Esophagus (tissue), 2 donors: ENCODE results near the gene SNX8. TPM values are rescaled to one million over a fixed set of nuclear protein-coding genes. Genes with fewer than 3 reads are reported as not detected.

Experiments
- H3K27ac ChIP-seq, 2 donors: one replicate each; pipeline ENCODE4 v1.5.1; 2013; ENCODE audit warnings: low read depth in 2 of 2, mild to moderate bottlenecking in 2 of 2, inconsistent platforms in 1 of 2, low read length in 1 of 2, moderate library complexity in 1 of 2
- H3K27me3 ChIP-seq, 2 donors: one replicate each; pipeline ENCODE4 v1.6.1; 2013; ENCODE audit warnings: low read length in 2 of 2, control low read depth in 1 of 2, mild to moderate bottlenecking in 1 of 2; ENCODE audit not compliant: insufficient read depth in 2 of 2, control insufficient read depth in 1 of 2
- H3K36me3 ChIP-seq, 2 donors: one replicate each; pipeline ENCODE4 v1.6.1; 2013; ENCODE audit warnings: low read length in 1 of 2; ENCODE audit not compliant: control insufficient read depth in 2 of 2, insufficient read depth in 2 of 2
- H3K4me1 ChIP-seq, 2 donors: one replicate each; pipeline ENCODE4 v1.6.1; 2013; ENCODE audit warnings: low read length in 1 of 2; ENCODE audit not compliant: control insufficient read depth in 2 of 2, insufficient read depth in 2 of 2
- H3K4me3 ChIP-seq, 2 donors: one replicate each; pipeline ENCODE4 v1.5.1; 2013; ENCODE audit warnings: low read length in 2 of 2, mild to moderate bottlenecking in 2 of 2, low read depth in 1 of 2, moderate library complexity in 1 of 2
- H3K9me3 ChIP-seq, 2 donors: one replicate each; pipeline ENCODE4 v1.6.1; 2013; ENCODE audit warnings: mild to moderate bottlenecking in 2 of 2, low read depth in 1 of 2, low read length in 1 of 2, moderate library complexity in 1 of 2; ENCODE audit not compliant: control insufficient read depth in 2 of 2, insufficient read depth in 1 of 2
- WGBS, 2 donors: extraction: QIAGEN DNeasy Blood & Tissue Kit; methylation state at CpG; one replicate each; pipeline ENCODE4 v1.1.7; 2013; 5-methylcytosine and 5-hydroxymethylcytosine counted together
- polyA plus RNA-seq, 2 donors: library from polyadenylated mRNA; stranded (reverse); fragments of 200-250 nt; gene quantifications; one replicate each; pipeline ENCODE4 v1.2.3, GENCODE V29; 2013
- donor health status: healthy with polysubstance abuse.
- donor health status: Bipolar disorder and iron deficiency.

SNX8 gene
- polyA plus RNA-seq, 2 donors: 15.6 to 37.7 TPM

DNA sequence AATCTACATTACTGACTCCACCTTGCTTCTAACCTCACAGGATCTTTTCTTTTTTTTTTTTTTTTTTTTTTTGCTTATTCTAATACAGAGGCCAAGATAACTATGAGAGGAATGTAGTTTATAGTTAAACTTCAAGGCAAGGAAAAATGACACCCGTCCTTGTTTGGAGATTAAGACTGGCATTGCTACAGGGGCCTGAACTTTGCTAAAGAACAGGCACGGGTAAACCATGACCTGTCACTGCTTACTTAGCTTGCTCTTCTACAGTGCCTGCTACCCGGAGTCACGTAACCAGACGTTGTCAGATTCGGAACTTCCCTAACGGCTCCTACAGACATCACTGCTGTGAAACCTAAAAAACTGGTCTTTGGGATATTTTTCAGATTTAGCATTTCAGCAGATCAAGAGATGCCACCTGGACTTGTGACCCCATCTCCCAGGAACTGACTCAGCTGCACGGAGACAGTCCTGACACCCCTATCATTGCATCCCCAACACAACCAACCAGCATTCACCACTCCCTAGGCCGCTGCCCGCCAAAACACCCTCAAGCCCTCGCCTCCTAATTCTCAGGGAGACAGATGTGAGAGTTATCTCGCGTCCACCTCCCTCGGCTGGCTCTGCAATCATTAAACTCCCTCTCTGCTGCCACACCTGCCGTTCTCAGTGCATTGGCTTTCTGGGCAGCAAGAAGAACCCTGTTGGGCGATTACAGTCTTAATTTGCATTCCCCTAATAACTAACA lies 109.0 kb downstream of the SNX8 start:
- H3K27ac ChIP-seq: no peak overlapping the region
- no peak overlapping the region for H3K4me3 ChIP-seq
- no peaks in the 10 kb centered on the region for H3K9me3 ChIP-seq
- H3K36me3 ChIP-seq: peaks cover 0 to 27% of the 10 kb centered on the region in 2 donors
- 87 to 88% methylated on average over 16 of the region's 16 CpGs for WGBS, 2 donors
- H3K27me3 ChIP-seq: no peaks in the 10 kb centered on the region
- H3K4me1 ChIP-seq: no peaks in the 10 kb centered on the region

DNA sequence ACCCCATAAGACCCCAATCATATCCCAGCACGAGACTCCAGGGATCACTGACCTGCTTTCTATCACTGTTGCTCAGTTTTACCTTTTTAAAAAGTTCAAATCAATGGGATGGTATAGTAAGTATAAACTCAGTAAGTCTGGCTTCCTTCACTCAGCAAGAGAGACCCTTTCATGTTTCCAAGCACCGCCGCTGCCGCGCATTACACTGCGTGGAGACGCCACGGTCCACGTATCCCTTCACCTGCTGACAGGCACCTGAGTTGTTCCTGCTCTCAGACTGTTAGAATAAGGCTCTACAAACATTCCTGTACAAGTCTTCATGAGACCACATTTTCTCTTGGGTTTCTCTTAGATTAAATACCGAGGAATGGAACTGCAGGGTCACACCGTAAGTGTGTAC lies 109.8 kb downstream of the SNX8 start:
- no peak overlapping the region for H3K27ac ChIP-seq
- H3K27me3 ChIP-seq: no peaks in the 10 kb centered on the region
- peaks cover 2 to 34% of the 10 kb centered on the region in 2 donors for H3K36me3 ChIP-seq
- no peaks in the 10 kb centered on the region for H3K9me3 ChIP-seq
- no peaks in the 10 kb centered on the region for H3K4me1 ChIP-seq
- no peak overlapping the region for H3K4me3 ChIP-seq
- WGBS, 2 donors: 95% methylated on average over 11 of the region's 11 CpGs

DNA sequence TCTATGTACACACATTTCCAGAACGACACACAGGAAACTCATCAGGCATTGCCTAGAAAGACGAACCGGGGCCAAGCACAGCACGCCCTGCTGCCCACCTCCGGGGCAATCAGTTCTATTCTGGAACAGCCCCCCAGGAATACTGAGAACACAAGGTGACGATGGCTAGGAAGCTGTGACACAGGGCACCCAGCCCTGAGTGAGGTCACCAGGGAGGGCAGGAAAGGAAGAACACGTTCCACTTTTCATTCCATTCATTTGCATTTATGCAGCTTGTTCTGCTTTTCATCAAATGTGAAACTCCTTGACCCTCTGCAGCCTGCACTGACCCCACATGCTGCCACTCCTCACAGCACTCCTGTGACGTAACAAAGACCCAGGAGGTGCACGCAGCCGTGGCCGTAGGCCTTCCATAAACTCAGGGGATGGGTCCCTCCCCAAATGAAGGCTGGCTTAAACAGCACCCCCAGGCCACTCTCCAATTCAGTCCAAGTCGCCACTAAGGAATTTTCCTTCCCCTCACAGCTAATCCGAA lies 110.4 kb downstream of the SNX8 start:
- 72 to 75% methylated on average over 13 of the region's 13 CpGs for WGBS, 2 donors
- Histone ChIP-seq H3K27me3 (no peaks in the 10 kb centered on the region), H3K9me3 (no peaks in the 10 kb centered on the region), H3K36me3 (peaks cover 5 to 33% of the 10 kb centered on the region in 2 donors), H3K27ac (no peak overlapping the region), H3K4me3 (no peak overlapping the region), H3K4me1 (no peaks in the 10 kb centered on the region)

DNA sequence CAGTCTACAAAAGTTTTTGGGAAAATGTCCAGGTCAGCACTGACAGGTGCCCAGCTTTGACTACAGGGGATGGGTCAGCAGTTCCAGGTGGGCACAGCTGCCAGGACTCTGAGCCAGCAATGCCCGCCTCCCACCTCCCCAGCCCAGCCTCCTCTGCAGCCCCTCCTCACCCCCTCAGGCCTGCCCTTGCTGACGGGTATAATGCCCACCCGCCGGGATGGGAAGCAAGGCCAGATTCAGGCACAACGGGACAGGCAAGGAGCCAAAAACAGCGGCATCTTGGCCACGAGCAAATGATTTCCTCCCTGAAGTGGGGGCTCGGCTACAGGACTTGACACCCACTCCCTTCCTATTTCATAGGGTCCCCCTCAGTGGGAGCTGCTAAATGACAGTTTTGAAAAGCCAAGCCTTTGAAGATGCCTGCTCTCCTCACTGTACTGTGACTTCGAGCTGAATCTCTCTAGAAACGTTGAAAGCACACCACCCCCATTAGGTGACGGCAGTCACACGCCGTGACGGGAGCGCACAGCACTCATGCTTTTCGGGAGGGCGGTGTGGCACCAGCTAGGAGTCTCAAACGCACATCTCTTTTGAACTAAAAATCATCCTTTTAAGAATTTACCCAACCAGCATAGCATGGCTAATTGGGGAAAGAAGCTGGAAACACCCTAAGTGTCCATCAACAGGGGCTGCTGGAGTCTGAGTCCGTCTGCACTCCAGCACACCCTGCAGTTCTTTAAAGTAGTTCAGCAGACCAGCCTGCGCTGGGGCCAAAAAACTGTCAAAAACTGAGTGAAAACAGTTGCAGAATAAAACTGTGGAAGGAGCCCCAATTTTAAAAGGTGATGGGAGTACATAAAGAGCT lies 111.1 kb downstream of the SNX8 start:
- H3K36me3 ChIP-seq: peaks cover 5 to 28% of the 10 kb centered on the region in 2 donors
- H3K4me1 ChIP-seq: no peaks in the 10 kb centered on the region
- no peaks in the 10 kb centered on the region for H3K27me3 ChIP-seq
- H3K9me3 ChIP-seq: no peaks in the 10 kb centered on the region
- H3K27ac ChIP-seq: no peak overlapping the region
- H3K4me3 ChIP-seq: no peak overlapping the region
- WGBS, 2 donors: 84 to 85% methylated on average over 20 of the region's 20 CpGs

DNA sequence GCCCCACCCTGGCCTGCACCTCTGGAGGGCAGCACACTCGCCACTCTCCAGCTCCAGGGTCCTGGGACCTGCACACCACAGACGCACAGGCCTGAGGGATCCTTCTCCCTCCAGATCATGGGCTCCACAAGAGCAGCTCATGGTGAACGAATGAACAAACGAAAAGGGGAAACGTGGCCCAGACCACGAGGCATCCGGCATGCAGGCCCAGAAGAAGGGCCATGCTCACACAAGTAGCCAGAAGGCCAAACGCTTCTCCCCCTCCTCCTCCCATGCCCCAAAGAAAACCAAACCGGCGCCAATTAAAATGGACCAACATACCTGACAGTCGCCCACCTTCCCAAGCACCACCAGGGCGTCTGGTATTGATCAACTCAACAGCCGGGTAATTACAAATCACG lies 111.9 kb downstream of the SNX8 start:
- Histone ChIP-seq H3K4me1 (no peaks in the 10 kb centered on the region), H3K36me3 (peaks cover 5 to 25% of the 10 kb centered on the region in 2 donors), H3K4me3 (no peak overlapping the region), H3K27ac (no peak overlapping the region), H3K27me3 (no peaks in the 10 kb centered on the region), H3K9me3 (no peaks in the 10 kb centered on the region)
- WGBS, 2 donors: 91 to 94% methylated on average over 14 of the region's 14 CpGs

Other genes with a start within 250 kb of the SNX8 start
- 10 to 100 TPM; 18.0 to 24.9 TPM for gene MAD1L1, start 81.5 kb downstream of the SNX8 start, polyA plus RNA-seq
- gene MRM2, start 72.2 kb downstream of the SNX8 start, polyA plus RNA-seq: 10 to 100 TPM; 16.8 to 19.7 TPM
- 10 to 100 TPM; 24.7 to 41.0 TPM for gene NUDT1, start 72.2 kb downstream of the SNX8 start, polyA plus RNA-seq
- gene EIF3B, start 40.4 kb upstream of the SNX8 start, polyA plus RNA-seq: 10 to 100 TPM; 54.2 to 85.6 TPM
- 1 to 10 TPM; 6.3 to 6.8 TPM for gene CHST12, start 89.2 kb upstream of the SNX8 start, polyA plus RNA-seq
- gene GRIFIN, start 162.0 kb upstream of the SNX8 start, polyA plus RNA-seq: not detected
- gene LFNG, start 205.3 kb upstream of the SNX8 start, polyA plus RNA-seq: 10 to 100 TPM; 12.0 to 13.7 TPM
- 10 to 100 TPM; 15.6 to 19.5 TPM for gene BRAT1, start 241.1 kb upstream of the SNX8 start, polyA plus RNA-seq
- 1 to 10 TPM; 2.4 to 3.4 TPM for gene IQCE, start 244.5 kb upstream of the SNX8 start, polyA plus RNA-seq